Testis (tissue), 3 donors: Measurements from ENCODE around the gene AHCYL2. TPM values are rescaled to one million over a fixed set of nuclear protein-coding genes. Genes with fewer than 3 reads are reported as not detected.
A peak's percentile ranks its signal among the peaks of the same experiment; 100 is the strongest.
"Not testable (repeated sequence)": the region's sequence is repeated elsewhere in the genome, so short reads cannot be mapped to it uniquely, and the experiment has no call there.

Experiments
- DNase-seq: peaks from one replicate; pipeline ENCODE4 v3.0.0-alpha.2; 2019
- H3K27ac ChIP-seq, 2 donors: fragments of 200-600 bp; sonication (generic); one replicate each; pipeline ENCODE4 v1.5.1; 2019
- H3K27me3 ChIP-seq: fragments of 200-600 bp; sonication (generic); one replicate; pipeline ENCODE4 v1.5.1; 2019
- H3K36me3 ChIP-seq: fragments of 200-600 bp; sonication (generic); one replicate; pipeline ENCODE4 v1.5.1; 2017; ENCODE audit warnings: low read depth; ENCODE audit errors: missing control alignments
- H3K4me1 ChIP-seq: fragments of 200-600 bp; sonication (generic); one replicate; pipeline ENCODE4 v1.5.1; 2019
- H3K4me3 ChIP-seq, 2 donors: fragments of 200-600 bp; sonication (generic); one replicate each; pipeline ENCODE4 v1.5.1; 2017 to 2019
- H3K9me3 ChIP-seq: fragments of 200-600 bp; sonication (generic); one replicate; pipeline ENCODE4 v1.5.1; 2017
- POLR2A ChIP-seq: fragments of 450-650 bp; IDR thresholded peaks from one replicate; pipeline ENCODE4 v1.6.1; 2017; ENCODE audit warnings: antibody characterized with exemption, mild to moderate bottlenecking, moderate library complexity
- WGBS, 2 donors: methylation state at CpG; one replicate each; pipeline ENCODE4 v1.1.5; 2018; 5-methylcytosine and 5-hydroxymethylcytosine counted together
- intact Hi-C: fragments of 100-400 bp; cut with DNase I; formaldehyde crosslinking; loops from one replicate; pipeline ENCODE4 v1.15.1; 2023; ENCODE audit warnings: low total_unique reads
- polyA plus RNA-seq: library from polyadenylated mRNA; stranded (reverse); fragments of 350-450 nt; fragmentation: Illumina TruSeq; extraction: RNeasy Lipid Tissue Mini Kit (QIAGEN cat#74804); gene quantifications from one replicate; pipeline ENCODE4 v1.2.3, GENCODE V29; 2014; ENCODE audit warnings: low read depth, low replicate concordance; ENCODE audit not compliant: insufficient read depth
- total RNA-seq, 2 donors: library from RNA; depleted of rRNA; stranded (reverse); fragments of >200 nt; gene quantifications; one replicate each; pipeline ENCODE4 v1.2.3, GENCODE V29; 2016
- TF ChIP-seq, protein P1 (sequence below), 3 experiments: fragments of 450-650 bp in 2 of 3; fragments of 200-600 bp in 1 of 3; sonication (generic) in 1 of 3; IDR thresholded peaks; one replicate each; pipeline ENCODE4 v1.5.1; 2016 to 2019; ENCODE audit warnings: antibody characterized with exemption in 3 of 3, mild to moderate bottlenecking in 2 of 3, moderate library complexity in 1 of 3

AHCYL2 gene
- total and polyA plus RNA-seq, 3 donors from 2014 or later = 26.4 to 61.3 (median 46.1) TPM

DNA sequence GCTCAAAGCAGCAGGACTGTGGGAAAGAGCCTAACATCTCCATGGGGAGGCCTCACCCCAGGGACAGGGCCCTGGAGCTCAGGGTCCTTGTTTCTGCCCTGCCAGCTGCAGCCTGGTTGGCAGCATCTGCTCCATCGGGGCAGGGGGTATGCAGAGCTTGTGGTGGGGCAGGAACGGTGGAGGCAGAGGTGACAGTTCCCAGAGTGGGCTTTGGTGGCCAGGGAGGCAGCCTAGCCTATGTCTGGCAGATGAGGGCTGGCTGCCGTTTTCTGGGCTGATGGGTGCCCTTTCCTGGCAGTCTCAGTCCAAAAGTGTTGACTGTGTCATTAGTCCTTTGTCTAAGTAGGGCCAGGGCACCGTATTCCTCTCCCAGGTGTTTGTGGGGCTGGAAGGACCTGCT, 12.2 kb upstream of the AHCYL2 start:
- WGBS, 2 donors = 85 to 90% methylated on average over 4 of the region's 4 CpGs
- Histone ChIP-seq H3K4me3 (no peak overlapping the region), H3K36me3 (no peaks in the 10 kb centered on the region), H3K4me1 (peaks cover 6% of the 10 kb centered on the region), H3K27ac (no peak overlapping the region), H3K27me3 (no peaks in the 10 kb centered on the region), H3K9me3 (no peaks in the 10 kb centered on the region)
- TF ChIP-seq, protein P1, sequence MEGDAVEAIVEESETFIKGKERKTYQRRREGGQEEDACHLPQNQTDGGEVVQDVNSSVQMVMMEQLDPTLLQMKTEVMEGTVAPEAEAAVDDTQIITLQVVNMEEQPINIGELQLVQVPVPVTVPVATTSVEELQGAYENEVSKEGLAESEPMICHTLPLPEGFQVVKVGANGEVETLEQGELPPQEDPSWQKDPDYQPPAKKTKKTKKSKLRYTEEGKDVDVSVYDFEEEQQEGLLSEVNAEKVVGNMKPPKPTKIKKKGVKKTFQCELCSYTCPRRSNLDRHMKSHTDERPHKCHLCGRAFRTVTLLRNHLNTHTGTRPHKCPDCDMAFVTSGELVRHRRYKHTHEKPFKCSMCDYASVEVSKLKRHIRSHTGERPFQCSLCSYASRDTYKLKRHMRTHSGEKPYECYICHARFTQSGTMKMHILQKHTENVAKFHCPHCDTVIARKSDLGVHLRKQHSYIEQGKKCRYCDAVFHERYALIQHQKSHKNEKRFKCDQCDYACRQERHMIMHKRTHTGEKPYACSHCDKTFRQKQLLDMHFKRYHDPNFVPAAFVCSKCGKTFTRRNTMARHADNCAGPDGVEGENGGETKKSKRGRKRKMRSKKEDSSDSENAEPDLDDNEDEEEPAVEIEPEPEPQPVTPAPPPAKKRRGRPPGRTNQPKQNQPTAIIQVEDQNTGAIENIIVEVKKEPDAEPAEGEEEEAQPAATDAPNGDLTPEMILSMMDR (IDR thresholded peaks at IDR 0.05) = no peak
- no peak for TF ChIP-seq POLR2A
- DNase-seq = no peak
- intact Hi-C loops = no loop called here

GRCh38 chr7:129213828-129214227, 11.0 kb upstream of the AHCYL2 start:
- Histone ChIP-seq H3K4me3 (no peak overlapping the region), H3K4me1 (peaks cover 6% of the 10 kb centered on the region), H3K36me3 (no peaks in the 10 kb centered on the region), H3K9me3 (no peaks in the 10 kb centered on the region), H3K27ac (no peak overlapping the region), H3K27me3 (no peaks in the 10 kb centered on the region)
- intact Hi-C loops = no loop called here
- no peak for DNase-seq
- no peak for TF ChIP-seq POLR2A
- TF ChIP-seq, protein P1 (IDR thresholded peaks at IDR 0.05) = no peak
- 59 to 67% methylated on average over 15 of the region's 15 CpGs for WGBS, 2 donors

- DNase-seq, H3K36me3 ChIP-seq, H3K4me1 ChIP-seq, H3K9me3 ChIP-seq, H3K4me3 ChIP-seq, intact Hi-C loops, H3K27me3 ChIP-seq, H3K27ac ChIP-seq: not testable (repeated sequence)
- WGBS, 2 donors = 96 to 98% methylated on average over 13 to 15 of the region's 15 CpGs
Observed at GRCh38 chr7:129215691-129216090, 9.1 kb upstream of the AHCYL2 start.

DNA sequence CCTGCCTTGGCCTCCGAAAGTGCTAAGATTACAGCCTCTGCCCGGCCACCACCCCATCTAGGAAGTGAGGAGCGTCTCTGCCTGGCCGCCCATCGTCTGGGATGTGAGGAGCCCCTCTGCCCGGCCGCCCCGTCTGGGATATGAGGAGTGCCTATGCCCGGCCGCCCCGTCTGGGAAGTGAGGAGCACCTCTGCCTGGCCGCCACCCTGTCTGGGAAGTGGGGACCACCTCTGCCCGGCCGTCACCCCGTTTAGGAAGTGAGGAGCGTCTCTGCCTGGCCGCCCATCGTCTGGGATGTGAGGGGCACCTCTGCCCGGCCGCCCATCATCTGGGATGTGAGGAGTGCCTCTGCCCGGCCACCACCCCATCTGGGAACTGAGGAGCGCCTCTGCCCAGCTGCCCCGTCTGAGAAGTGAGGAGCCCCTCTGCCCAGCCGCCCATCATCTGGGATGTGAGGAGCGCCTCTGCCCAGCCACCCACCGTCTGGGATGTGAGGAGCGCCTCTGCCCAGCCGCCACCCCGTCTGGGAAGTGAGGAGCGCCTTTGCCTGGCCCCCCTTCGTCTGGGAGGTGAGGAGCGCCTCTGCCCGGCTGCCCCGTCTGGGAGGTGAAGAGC, 8.6 kb upstream of the AHCYL2 start:
- intact Hi-C loops, H3K36me3 ChIP-seq, H3K27ac ChIP-seq, H3K4me1 ChIP-seq, DNase-seq, H3K4me3 ChIP-seq, H3K27me3 ChIP-seq, H3K9me3 ChIP-seq: not testable (repeated sequence)
- 93 to 96% methylated on average over 20 to 34 of the region's 34 CpGs for WGBS, 2 donors

- H3K4me3 ChIP-seq, H3K27ac ChIP-seq, H3K9me3 ChIP-seq, DNase-seq, H3K36me3 ChIP-seq, intact Hi-C loops, H3K4me1 ChIP-seq, H3K27me3 ChIP-seq: not testable (repeated sequence)
- 82% methylated on average over 8 of the region's 8 CpGs for WGBS, 2 donors
Observed at GRCh38 chr7:129216821-129217416, 7.9 kb upstream of the AHCYL2 start.

DNA sequence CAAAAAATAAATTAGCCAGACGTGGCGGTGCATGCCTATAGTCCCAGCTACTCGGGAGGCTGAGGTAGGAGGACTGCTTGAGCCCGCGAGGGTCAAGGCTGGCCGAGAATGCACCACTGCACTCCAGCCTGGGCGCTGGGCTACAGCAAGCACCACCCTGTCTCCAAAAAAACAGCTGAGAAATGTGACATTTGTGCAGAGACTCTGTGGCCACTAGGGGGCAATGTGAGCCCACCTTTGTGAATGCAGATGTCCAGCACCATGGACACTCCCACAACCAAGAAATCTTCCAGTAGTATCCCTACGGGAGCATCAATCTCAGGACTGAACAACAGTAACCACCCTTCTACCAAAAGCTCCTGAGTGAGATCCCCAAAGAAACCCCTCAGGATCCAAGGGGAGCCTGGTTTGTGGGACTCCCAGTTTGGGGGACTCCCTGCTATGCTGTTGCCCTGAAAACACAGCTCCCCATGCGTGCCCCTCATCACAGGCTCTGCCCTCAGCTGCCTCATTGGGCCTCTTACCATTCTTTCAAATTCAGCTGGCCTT, 6.2 kb upstream of the AHCYL2 start:
- H3K4me1 ChIP-seq = peaks cover under 1% of the 10 kb centered on the region
- WGBS, 2 donors = 28 to 53% methylated on average over 7 to 9 of the region's 9 CpGs
- intact Hi-C loops = no loop called here
- H3K27ac ChIP-seq = no peak overlapping the region
- H3K4me3 ChIP-seq = no peak overlapping the region
- H3K27me3 ChIP-seq = no peaks in the 10 kb centered on the region
- H3K36me3 ChIP-seq = no peaks in the 10 kb centered on the region
- TF ChIP-seq, protein P1 (IDR thresholded peaks at IDR 0.05) = peak; percentile 82 to 95 (median 94)
- no peak for TF ChIP-seq POLR2A
- H3K9me3 ChIP-seq = no peaks in the 10 kb centered on the region
- DNase-seq = peak; percentile 95

GRCh38 chr7:129219166-129219565, 5.7 kb upstream of the AHCYL2 start:
- intact Hi-C loops, DNase-seq, H3K9me3 ChIP-seq, H3K27me3 ChIP-seq, H3K27ac ChIP-seq, H3K4me1 ChIP-seq, H3K36me3 ChIP-seq, H3K4me3 ChIP-seq: not testable (repeated sequence)
- WGBS, 2 donors = 93 to 98% methylated on average over 4 of the region's 4 CpGs
